ENCODE measurements around the gene COL6A5. TPM values are rescaled to one million over a fixed set of nuclear protein-coding genes. Genes with fewer than 3 reads are reported as not detected.

COL6A5 gene
- total RNA-seq, 1 experiment from 2014 or later = not detected

DNA sequence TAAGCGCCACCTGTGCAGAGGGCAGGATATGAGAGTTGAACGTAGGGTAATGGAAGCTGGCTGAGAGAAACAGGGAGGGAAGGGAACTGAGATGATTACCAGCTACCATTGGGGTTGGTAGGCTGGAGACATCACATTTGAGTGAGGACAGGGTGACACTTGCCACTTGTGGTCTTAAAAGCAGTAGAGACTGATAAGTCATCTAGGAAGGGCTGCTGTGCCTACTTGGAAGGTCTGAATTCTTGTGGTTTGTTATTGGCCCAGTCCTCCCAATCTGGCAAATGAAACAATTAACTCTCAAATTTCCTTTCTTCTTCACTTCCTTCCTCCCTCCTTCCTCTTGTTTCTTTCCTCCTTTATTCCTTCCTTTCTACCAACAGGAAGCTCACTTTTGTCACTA is 46.8 kb downstream of the COL6A5 start:
- H3K4me3 ChIP-seq (replicated peaks in 1 of 2; ENCODE audit: low read depth in 1 of 2, low read length in 2 of 2) = no peak overlapping the region
- ATAC-seq = no peak
- peaks cover 9% of the 10 kb centered on the region; the same call in 1 of the 2 replicates for H3K27me3 ChIP-seq (ENCODE audit: insufficient read depth, low read length)
- no peaks in the 10 kb centered on the region for H3K36me3 ChIP-seq (ENCODE audit: control insufficient read depth in 1 of 2, insufficient read depth in 2 of 2, low read length in 2 of 2)
- ChIA-PET POLR2A (no interaction called here), CTCF (no interaction called here), RAD21 (ENCODE audit: low non-redundant PET in 1 of 2, low total read pairs in 2 of 2, uncharacterized antibody in 2 of 2, unreplicated experiment in 2 of 2) (no interaction called here)
- peaks cover 0 to 8% of the 10 kb centered on the region in 2 experiments; a peak in 1 of 4 replicates for H3K4me1 ChIP-seq (ENCODE audit: control insufficient read depth in 1 of 2, insufficient read depth in 2 of 2, low read length in 2 of 2)
- no peaks in the 10 kb centered on the region for H4K20me1 ChIP-seq (ENCODE audit: insufficient read depth)
- H3K4me2 ChIP-seq (ENCODE audit: low read length) = no peak overlapping the region
- no TSS peak for BruUV-seq (replicated peaks)
- DNase-seq (ENCODE audit: low read depth, low spot score) = no peak
- no peak overlapping the region for H2AFZ ChIP-seq (ENCODE audit: low read depth, low read length, poor library complexity, severe bottlenecking)
- no peaks in the 10 kb centered on the region for H3K9me3 ChIP-seq (ENCODE audit: control insufficient read depth in 1 of 2, insufficient read depth in 1 of 2, low read depth in 1 of 2, low read length in 2 of 2)
- intact Hi-C loops (cut with micrococcal nuclease) = no loop called here
- H3K9ac ChIP-seq (ENCODE audit: low read length) = no peak overlapping the region
- TF ChIP-seq, protein P1, sequence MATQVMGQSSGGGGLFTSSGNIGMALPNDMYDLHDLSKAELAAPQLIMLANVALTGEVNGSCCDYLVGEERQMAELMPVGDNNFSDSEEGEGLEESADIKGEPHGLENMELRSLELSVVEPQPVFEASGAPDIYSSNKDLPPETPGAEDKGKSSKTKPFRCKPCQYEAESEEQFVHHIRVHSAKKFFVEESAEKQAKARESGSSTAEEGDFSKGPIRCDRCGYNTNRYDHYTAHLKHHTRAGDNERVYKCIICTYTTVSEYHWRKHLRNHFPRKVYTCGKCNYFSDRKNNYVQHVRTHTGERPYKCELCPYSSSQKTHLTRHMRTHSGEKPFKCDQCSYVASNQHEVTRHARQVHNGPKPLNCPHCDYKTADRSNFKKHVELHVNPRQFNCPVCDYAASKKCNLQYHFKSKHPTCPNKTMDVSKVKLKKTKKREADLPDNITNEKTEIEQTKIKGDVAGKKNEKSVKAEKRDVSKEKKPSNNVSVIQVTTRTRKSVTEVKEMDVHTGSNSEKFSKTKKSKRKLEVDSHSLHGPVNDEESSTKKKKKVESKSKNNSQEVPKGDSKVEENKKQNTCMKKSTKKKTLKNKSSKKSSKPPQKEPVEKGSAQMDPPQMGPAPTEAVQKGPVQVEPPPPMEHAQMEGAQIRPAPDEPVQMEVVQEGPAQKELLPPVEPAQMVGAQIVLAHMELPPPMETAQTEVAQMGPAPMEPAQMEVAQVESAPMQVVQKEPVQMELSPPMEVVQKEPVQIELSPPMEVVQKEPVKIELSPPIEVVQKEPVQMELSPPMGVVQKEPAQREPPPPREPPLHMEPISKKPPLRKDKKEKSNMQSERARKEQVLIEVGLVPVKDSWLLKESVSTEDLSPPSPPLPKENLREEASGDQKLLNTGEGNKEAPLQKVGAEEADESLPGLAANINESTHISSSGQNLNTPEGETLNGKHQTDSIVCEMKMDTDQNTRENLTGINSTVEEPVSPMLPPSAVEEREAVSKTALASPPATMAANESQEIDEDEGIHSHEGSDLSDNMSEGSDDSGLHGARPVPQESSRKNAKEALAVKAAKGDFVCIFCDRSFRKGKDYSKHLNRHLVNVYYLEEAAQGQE (IDR thresholded peaks at IDR 0.05; ENCODE audit: low read depth) = no peak
- no peak for TF ChIP-seq SP1 (IDR thresholded peaks at IDR 0.05; ENCODE audit: low read depth)
- TF ChIP-seq, protein P2, sequence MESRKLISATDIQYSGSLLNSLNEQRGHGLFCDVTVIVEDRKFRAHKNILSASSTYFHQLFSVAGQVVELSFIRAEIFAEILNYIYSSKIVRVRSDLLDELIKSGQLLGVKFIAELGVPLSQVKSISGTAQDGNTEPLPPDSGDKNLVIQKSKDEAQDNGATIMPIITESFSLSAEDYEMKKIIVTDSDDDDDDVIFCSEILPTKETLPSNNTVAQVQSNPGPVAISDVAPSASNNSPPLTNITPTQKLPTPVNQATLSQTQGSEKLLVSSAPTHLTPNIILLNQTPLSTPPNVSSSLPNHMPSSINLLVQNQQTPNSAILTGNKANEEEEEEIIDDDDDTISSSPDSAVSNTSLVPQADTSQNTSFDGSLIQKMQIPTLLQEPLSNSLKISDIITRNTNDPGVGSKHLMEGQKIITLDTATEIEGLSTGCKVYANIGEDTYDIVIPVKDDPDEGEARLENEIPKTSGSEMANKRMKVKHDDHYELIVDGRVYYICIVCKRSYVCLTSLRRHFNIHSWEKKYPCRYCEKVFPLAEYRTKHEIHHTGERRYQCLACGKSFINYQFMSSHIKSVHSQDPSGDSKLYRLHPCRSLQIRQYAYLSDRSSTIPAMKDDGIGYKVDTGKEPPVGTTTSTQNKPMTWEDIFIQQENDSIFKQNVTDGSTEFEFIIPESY (IDR thresholded peaks at IDR 0.05; ENCODE audit: extremely low read depth, insufficient replicate concordance, low read length) = no peak
- TF ChIP-seq, protein P3, sequence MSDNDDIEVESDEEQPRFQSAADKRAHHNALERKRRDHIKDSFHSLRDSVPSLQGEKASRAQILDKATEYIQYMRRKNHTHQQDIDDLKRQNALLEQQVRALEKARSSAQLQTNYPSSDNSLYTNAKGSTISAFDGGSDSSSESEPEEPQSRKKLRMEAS (IDR thresholded peaks at IDR 0.05) = no peak
- no peak for TF ChIP-seq EGR1 (IDR thresholded peaks at IDR 0.05; ENCODE audit: low read depth)
- TF ChIP-seq ZFX (IDR thresholded peaks at IDR 0.05) = no peak
- TF ChIP-seq ELF1 (IDR thresholded peaks at IDR 0.05; ENCODE audit: borderline replicate concordance, low read depth) = no peak
- no peak for TF ChIP-seq TCF7L2 (IDR thresholded peaks at IDR 0.05; ENCODE audit: borderline replicate concordance, extremely low read depth, insufficient read depth, insufficient read length)
- TF ChIP-seq POLR2AphosphoS5 (IDR thresholded peaks at IDR 0.05; ENCODE audit: low read depth, low read length) = no peak
- no peak for TF ChIP-seq EZH2phosphoT487 (IDR thresholded peaks at IDR 0.05; ENCODE audit: borderline replicate concordance)
- TF ChIP-seq JUND (IDR thresholded peaks at IDR 0.05) = no peak
- no peak for TF ChIP-seq SIN3A (IDR thresholded peaks at IDR 0.05; ENCODE audit: low read depth)
- TF ChIP-seq EZH2 (IDR thresholded peaks at IDR 0.05) = no peak
- no peaks in the 10 kb centered on the region for H3K9me2 ChIP-seq (ENCODE audit: insufficient read depth)
- no peak overlapping the region for H3K27ac ChIP-seq (ENCODE audit: low read depth, low read length)
- H3K79me2 ChIP-seq (ENCODE audit: insufficient read depth, low read length) = no peaks in the 10 kb centered on the region
